DND-41 (cell line): ENCODE results near the gene ADCY1.

Source experiments
- EZH2 ChIP-seq: IDR thresholded peaks from 3 replicates; pipeline ENCODE4 v1.6.1; 2012; ENCODE audit warnings: borderline replicate concordance, low read depth, mild to moderate bottlenecking, moderate library complexity, low read length, inconsistent platforms; ENCODE audit not compliant: severe bottlenecking
- TF ChIP-seq, protein P1 (sequence below): IDR thresholded peaks from 2 replicates; pipeline ENCODE4 v1.5.1; 2012; ENCODE audit warnings: borderline replicate concordance, low read length, moderate library complexity, mild to moderate bottlenecking; ENCODE audit not compliant: poor library complexity, severe bottlenecking; ENCODE audit errors: extremely low read depth

DNA sequence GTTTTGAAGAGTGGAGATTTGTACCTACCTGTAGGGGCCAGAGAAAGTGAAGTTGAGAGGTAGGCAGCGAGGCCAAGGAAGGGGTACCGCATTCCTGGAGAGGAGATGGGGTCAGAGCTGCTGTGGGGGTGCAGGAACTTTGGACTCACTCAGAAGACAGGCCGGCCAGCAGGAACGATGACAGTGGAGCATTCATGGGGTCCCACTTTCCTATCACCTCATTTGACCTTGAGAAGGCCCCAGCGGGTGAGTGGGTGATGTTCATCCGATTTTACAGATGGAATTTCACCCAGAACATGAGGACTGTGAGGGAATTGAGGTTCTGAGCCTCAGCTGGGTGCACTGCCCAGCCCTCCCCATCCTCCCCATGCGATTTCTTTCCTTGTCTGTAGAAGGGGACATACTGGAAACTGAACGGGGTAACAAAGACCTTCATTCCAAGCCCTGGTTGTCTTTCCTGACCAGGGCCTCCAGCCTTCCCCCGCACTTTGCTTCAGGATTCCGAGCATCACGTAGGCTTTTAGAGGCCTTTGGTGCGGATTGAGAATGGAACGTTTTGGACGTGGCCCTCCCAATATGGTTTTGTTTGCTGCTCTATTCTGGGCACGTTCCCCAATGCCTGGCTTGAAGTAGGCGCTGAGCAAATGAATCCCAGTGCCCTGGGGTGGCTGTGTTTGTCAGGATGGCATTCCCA is 87.3 kb downstream of the ADCY1 start:
- TF ChIP-seq, protein P1, sequence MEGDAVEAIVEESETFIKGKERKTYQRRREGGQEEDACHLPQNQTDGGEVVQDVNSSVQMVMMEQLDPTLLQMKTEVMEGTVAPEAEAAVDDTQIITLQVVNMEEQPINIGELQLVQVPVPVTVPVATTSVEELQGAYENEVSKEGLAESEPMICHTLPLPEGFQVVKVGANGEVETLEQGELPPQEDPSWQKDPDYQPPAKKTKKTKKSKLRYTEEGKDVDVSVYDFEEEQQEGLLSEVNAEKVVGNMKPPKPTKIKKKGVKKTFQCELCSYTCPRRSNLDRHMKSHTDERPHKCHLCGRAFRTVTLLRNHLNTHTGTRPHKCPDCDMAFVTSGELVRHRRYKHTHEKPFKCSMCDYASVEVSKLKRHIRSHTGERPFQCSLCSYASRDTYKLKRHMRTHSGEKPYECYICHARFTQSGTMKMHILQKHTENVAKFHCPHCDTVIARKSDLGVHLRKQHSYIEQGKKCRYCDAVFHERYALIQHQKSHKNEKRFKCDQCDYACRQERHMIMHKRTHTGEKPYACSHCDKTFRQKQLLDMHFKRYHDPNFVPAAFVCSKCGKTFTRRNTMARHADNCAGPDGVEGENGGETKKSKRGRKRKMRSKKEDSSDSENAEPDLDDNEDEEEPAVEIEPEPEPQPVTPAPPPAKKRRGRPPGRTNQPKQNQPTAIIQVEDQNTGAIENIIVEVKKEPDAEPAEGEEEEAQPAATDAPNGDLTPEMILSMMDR, result no peak
- TF ChIP-seq EZH2, result no peak
